KBM-7 (cell line): ENCODE results near the gene PGF.

ENCODE experiments used
- DNase-seq: peaks from one replicate; pipeline ENCODE4 v3.0.0-alpha.2; 2015
- in situ Hi-C: fragments of 300-500 bp; cut with MboI; formaldehyde crosslinking; loops from 2 replicates; pipeline ENCODE4 v1.14.3; 2020; ENCODE audit warnings: low sequenced_read_pairs, low pct_unique_long_range_greater_than_20kb, mixed read lengths

PGF gene

DNA sequence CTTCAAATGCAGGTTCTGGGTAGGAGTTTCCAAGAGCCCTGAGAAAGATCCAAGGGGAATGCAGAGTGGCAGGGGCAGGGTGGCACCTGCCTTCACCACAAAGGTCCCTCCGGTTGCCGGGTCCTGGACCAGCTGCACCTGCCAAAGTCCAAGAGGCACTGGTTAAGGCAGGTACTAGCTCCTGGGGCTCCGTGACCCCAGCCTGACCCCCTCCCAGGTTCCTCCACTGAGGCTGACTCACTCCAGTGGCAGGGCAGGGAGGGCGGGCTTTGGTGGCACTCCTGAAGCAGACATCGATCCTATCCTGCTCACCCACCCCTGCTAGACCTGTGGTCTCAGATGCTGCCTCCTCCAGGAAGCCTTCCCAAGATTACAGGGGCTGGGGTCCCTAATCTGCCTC is 43.7 kb downstream of the PGF start:
- no peak for DNase-seq
- in situ Hi-C loops, result loop anchor here (25.0 kb wide), 1 partner anchor 176 kb away; no protein-coding TSS in a partner anchor

DNA sequence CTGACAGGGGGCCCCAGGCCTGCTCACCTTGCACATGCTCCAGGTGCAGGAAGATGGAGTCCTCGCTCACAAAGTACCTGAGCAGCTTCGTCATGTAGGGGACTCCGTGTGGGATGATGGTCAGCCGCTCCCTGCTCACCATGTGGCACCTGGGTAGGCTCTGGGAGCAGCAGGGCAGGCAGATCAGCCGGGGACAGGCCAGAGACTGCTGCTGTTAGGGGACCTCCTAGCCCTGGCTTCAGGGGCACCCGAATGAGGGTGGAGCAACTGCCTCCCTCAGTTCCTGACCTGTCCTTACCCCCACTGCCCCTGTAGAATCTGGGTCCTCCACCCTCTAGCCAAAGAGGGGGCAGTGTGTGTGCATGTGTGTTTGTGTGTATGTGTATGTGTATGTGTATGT is 44.2 kb downstream of the PGF start:
- DNase-seq, result no peak
- in situ Hi-C loops, result loop anchor here (25.0 kb wide), 1 partner anchor 176 kb away; no protein-coding TSS in a partner anchor

- no peak for DNase-seq
- in situ Hi-C loops, result loop anchor here (25.0 kb wide), 1 partner anchor 177 kb away; no protein-coding TSS in a partner anchor
These were observed 44.8 kb downstream of the PGF start for GRCh38 chr14:74910556-74910955.

DNA sequence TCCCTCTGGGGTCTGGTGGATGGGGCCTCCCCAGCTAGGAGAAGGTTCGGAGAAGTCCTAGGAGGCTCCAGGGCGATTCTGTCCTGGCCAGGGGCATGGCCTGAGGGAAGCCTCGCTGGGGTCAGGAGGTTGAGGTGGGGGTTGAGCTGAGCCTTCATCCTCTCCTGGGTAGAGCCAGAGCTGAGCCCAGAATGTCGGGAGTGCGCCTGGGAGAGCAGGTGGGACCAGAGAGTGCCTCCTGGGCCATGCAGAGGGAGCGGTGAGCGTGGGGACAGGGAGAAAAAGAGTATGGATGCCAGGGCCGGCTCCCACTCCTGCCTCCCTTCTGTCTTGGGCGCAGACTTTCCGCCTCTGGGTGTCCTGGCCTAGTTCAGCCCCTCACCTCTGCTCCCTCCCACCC is 45.5 kb downstream of the PGF start:
- in situ Hi-C loops, result loop anchor here (25.0 kb wide), 1 partner anchor 177 kb away; no protein-coding TSS in a partner anchor
- DNase-seq, result no peak

DNA sequence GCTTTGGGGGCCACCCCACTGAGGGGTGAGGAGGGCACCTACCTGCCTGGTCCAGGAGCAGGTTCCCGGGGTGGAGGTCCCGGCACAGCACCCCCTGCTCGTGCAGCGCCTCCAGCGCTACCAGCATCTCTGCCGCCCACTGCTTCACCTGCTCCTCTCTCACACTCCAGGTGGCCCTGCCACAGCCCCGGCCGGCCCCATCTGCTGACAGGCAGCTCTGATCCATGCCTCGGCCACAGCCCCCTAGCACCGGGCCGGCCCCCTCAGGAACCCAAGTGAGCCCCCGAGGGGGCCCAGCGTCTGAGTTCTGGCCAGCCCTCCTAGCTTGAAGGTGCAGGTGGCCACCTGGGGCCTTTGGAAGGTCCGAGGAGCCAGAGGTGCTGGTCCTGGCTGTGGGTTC is 45.9 kb downstream of the PGF start:
- no peak for DNase-seq
- in situ Hi-C loops, result loop anchor here (25.0 kb wide), 1 partner anchor 178 kb away; no protein-coding TSS in a partner anchor

GRCh38 chr14:74908861-74909341 is 46.5 kb downstream of the PGF start:
- in situ Hi-C loops, result loop anchor here (25.0 kb wide), 1 partner anchor 178 kb away; no protein-coding TSS in a partner anchor
- no peak for DNase-seq

DNA sequence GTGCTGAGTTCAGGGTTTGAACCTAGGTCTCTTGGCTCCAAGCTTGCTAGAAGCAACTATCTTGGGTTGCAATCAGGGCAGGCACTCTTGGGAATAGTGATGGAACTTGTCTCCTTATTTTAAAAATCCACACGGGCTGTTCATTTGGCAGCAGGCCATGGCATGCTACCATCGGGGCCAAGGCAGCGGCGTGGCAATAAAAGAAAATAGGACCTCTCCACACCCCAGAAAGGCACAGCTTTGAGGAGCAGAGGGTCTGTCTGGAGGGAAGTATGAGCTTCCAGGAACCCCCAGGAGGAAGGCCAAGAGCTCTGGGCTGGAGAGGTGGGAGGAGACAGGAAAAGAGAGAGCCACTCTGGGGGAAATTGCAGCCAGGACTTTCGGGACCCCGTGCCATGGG is 47.7 kb downstream of the PGF start:
- DNase-seq, result no peak
- in situ Hi-C loops, result loop anchor here (25.0 kb wide), 1 partner anchor 180 kb away; no protein-coding TSS in a partner anchor

GRCh38 chr14:74906925-74907521 is 48.4 kb downstream of the PGF start:
- DNase-seq, result no peak
- in situ Hi-C loops, result loop anchor here (25.0 kb wide), 1 partner anchor 180 kb away; no protein-coding TSS in a partner anchor

DNA sequence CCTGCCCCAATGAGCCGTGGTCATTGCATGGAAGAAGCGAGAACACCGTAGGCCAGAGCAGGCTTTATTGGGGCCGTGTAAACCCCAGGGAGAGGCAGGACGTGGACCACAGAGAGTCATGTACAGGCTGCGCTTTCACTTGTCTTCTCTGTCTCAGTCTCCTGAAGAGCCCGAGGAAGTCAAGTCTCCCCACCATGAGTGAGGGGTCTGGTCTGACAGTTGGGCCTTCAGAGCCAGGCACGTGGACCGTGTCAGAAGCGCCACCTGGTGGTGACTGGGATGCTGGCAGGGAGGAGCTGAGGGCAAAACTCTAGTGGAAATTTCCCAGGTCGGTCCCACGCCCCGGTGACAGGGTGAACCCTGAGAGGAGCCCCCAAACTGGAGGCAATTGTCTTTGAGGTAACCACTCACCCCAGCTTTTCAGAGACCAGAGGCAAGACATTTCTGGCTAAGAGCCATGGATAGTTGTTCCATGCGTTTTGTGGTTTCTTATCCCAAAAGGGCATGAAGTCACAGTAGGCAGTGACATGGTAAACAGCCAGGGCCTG is 49.7 kb downstream of the PGF start:
- in situ Hi-C loops, result loop anchor here (25.0 kb wide), 1 partner anchor 182 kb away; no protein-coding TSS in a partner anchor

DNA sequence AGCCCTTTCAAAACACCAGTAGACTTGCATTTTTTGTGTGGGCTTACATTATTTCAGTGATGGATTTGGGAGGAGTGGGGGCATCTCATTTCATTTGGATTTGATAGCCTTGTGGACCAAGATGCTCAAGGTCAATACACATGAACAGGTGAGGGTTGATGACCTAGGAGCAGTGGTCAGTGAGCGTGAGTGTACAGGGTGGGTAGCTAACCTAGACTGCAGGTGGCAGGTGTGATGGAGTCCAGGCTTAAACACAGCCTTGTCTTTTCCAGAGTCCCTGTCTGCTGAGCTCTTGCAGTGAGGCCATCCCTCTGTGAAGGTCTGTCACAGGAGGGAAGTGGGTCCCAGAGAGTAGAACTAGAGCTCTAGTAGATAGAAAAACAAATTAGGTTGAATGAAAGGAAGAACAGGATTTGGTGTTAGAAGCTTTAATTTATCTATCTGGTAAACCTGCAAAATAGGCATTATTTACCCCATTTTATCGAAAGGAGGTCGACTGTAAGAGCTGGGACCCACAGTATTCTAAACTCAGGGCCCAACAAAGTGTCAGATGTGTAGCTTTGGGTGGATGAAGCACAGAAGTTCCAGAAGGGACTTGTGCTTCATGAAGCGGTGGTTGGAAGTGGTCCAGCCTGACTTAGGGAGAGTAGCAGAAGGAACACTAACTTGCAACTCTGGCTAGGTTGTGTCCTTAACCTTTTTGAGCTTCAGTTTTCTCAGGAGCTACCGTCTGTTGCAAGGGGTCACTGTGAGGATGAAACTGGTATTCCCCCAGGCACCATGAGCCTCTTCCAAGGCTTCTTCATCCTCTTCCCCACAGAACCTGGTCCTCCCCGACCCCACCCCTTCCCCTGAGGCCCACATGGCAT is 50.5 kb downstream of the PGF start:
- in situ Hi-C loops, result loop anchor here (25.0 kb wide), 1 partner anchor 182 kb away; no protein-coding TSS in a partner anchor
- DNase-seq, result no peak

More for the DNA sequence above, 49.7 kb downstream of the PGF start:
- DNase-seq, result peak; percentile 64

GRCh38 chr14:74902941-74903705 is 52.3 kb downstream of the PGF start:
- in situ Hi-C loops, result loop anchor here (25.0 kb wide), 1 partner anchor 184 kb away; no protein-coding TSS in a partner anchor
- no peak for DNase-seq

DNA sequence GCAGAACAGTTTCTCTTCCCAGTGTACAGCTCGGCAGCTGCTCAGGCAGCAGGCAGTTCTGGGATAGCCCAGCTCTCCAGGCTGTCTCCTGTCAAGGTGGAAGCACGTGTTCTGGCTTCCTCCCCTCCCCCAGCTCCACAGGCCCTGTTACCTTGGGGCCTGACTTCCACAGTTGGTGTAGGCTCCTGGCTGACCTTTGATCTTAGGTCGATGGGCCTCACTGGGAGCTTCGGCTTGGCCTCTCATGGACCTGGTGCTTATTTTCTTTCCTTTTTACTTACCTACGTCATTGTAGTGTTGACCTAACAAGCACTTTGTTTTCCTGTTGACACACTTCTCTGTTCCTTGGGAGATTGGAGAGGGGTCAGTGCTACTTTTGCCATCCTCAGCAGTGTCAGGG is 56.7 kb downstream of the PGF start:
- DNase-seq, result no peak
- in situ Hi-C loops, result no loop called here

- in situ Hi-C loops, result no loop called here
- DNase-seq, result no peak
These were observed 57.3 kb downstream of the PGF start for GRCh38 chr14:74898083-74898482.

- DNase-seq, result no peak
- in situ Hi-C loops, result no loop called here
These were observed 57.8 kb downstream of the PGF start for GRCh38 chr14:74897642-74898041.

DNA sequence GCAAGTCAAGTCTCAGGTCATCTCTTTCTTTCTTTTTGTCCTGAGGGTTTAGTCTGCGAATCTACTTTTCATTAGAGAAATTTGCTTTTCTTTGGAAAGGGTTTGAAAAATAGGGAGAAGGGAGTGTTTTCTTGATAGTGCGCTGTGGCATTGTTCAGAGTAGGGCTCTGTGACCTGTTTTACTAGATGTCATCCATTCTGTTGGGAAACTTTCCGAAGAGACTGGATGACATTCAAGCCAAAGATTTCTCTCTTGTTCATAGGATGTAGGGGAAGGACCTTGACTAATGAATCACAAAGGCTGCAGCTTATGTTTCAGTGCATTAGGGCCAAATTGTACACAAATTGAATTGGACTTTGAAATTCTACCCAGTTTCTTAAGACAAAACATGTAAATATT is 59.0 kb downstream of the PGF start:
- no peak for DNase-seq
- in situ Hi-C loops, result no loop called here

DNA sequence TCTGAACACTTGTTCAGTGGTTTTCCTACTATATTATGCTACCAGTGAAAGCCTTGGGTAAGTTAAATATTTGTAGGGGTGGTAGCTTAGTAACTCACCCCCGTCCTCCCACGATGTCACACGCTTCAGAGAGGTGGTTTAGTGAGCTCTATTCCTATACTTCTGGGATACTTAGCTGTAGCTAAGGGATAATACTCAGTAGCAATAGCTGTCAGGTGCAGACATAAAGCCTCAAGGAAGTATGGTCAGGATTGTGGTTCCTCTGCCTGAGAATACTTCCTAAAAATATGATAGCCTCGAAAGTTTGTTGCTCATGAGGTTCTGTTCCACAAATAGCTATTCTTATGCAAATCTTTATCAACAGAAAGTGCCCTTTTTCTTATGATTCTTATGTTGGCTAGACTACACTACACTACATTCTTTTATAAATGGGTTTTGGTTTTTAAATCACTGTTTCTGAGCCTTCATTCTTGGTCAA is 61.7 kb downstream of the PGF start:
- DNase-seq, result peak; percentile 40
- in situ Hi-C loops, result no loop called here

DNA sequence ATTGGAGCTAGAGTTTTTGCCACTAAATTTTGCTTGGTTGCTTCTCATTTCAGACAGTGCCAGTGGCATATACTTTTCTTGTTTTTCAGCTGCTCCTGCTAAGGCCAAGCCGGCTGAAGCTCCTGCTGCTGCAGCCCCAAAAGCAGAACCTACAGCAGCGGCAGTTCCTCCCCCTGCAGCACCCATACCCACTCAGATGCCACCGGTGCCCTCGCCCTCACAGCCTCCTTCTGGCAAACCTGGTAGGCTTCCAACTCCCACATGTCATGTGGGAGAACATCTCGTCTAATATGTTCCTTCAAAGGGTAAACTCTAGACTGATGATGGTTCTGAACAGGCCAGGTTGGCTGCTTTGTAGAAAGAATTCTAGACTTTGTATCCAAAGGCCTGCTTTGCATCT is 62.7 kb downstream of the PGF start:
- in situ Hi-C loops, result no loop called here

GRCh38 chr14:74891870-74892269 is 63.5 kb downstream of the PGF start:
- no peak for DNase-seq
- in situ Hi-C loops, result no loop called here

More for the DNA sequence above, 62.7 kb downstream of the PGF start:
- no peak for DNase-seq
